GM21390 (cell line): Measurements from ENCODE around the gene AUH.

ENCODE experiments used
- ATAC-seq: cut with Tn5 transposase; IDR thresholded peaks from one replicate; pipeline ENCODE4 v1.9.1; 2021; ENCODE audit not compliant: unreplicated experiment

AUH gene

GRCh38 chr9:91248707-91249106 is 113.0 kb downstream of the AUH start:
- ATAC-seq, result no peak

- no peak for ATAC-seq
Observed at GRCh38 chr9:91247278-91247677, 114.4 kb downstream of the AUH start.

- ATAC-seq, result no peak
Observed at GRCh38 chr9:91246846-91247245, 114.9 kb downstream of the AUH start.

GRCh38 chr9:91245431-91246313 is 116.0 kb downstream of the AUH start:
- ATAC-seq, result no peak

- no peak for ATAC-seq
Observed at GRCh38 chr9:91243029-91243428, 118.7 kb downstream of the AUH start.

- ATAC-seq, result no peak
Observed at GRCh38 chr9:91241909-91242308, 119.8 kb downstream of the AUH start.

GRCh38 chr9:91240596-91241165 is 121.0 kb downstream of the AUH start:
- ATAC-seq, result no peak

- ATAC-seq, result no peak
Observed at GRCh38 chr9:91239367-91240111, 122.2 kb downstream of the AUH start.

GRCh38 chr9:91234523-91234922 is 127.2 kb downstream of the AUH start:
- no peak for ATAC-seq

GRCh38 chr9:91231619-91232018 is 130.1 kb downstream of the AUH start:
- no peak for ATAC-seq

GRCh38 chr9:91223000-91223399 is 138.7 kb downstream of the AUH start:
- no peak for ATAC-seq

- no peak for ATAC-seq
Observed at GRCh38 chr9:91222457-91222856, 139.3 kb downstream of the AUH start.

- ATAC-seq, result no peak
Observed at GRCh38 chr9:91221332-91221731, 140.4 kb downstream of the AUH start.

GRCh38 chr9:91220491-91221135 is 141.1 kb downstream of the AUH start:
- no peak for ATAC-seq

GRCh38 chr9:91220021-91220420 is 141.7 kb downstream of the AUH start:
- no peak for ATAC-seq

- ATAC-seq, result no peak
Observed at GRCh38 chr9:91219557-91219956, 142.2 kb downstream of the AUH start.

- ATAC-seq, result no peak
Observed at GRCh38 chr9:91217388-91217787, 144.3 kb downstream of the AUH start.

- no peak for ATAC-seq
Observed at GRCh38 chr9:91214867-91215266, 146.9 kb downstream of the AUH start.

- ATAC-seq, result no peak
Observed at GRCh38 chr9:91214086-91214485, 147.6 kb downstream of the AUH start.

- no peak for ATAC-seq
Observed at GRCh38 chr9:91212596-91213243, 149.0 kb downstream of the AUH start.

- no peak for ATAC-seq
Observed at GRCh38 chr9:91211919-91212318, 149.8 kb downstream of the AUH start.
